OCI-LY1 (cell line): ENCODE measurements around the gene BHLHA9.

ENCODE experiments used
- EZH2 ChIP-seq: fragments of 200-600 bp; sonication (generic), shearing (Covaris generic); IDR thresholded peaks from 2 replicates; pipeline ENCODE4 v1.8.0; 2017; ENCODE audit warnings: borderline replicate concordance, mixed run types, mild to moderate bottlenecking, antibody characterized with exemption, low read length, moderate library complexity, mixed read lengths
- TF ChIP-seq, protein P1 (sequence below): fragments of 200-600 bp; sonication (generic), shearing (Covaris generic); IDR thresholded peaks from 2 replicates; pipeline ENCODE4 v1.5.1; 2017; ENCODE audit warnings: mild to moderate bottlenecking, antibody characterized with exemption, low read length, moderate library complexity, mixed read lengths

DNA sequence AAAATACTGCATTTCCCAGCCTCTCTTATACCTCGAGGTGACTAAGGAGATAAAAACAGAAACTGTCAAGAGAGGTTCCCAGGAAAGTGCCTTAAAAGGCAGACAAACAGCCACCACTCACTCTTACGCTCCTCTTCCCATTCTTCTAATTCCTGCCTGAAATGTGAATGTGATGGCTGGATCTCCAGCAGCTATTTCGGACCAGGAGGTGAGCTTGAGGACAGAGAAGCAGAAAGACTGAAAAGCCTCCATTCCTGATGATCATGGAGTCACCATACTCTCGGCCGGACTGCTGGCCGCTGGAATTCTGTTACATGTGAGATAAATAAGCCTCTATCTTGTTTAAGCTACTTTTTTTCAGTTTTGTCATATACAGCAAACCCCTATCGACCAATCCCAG lies 49.0 kb upstream of the BHLHA9 start:
- TF ChIP-seq, protein P1, sequence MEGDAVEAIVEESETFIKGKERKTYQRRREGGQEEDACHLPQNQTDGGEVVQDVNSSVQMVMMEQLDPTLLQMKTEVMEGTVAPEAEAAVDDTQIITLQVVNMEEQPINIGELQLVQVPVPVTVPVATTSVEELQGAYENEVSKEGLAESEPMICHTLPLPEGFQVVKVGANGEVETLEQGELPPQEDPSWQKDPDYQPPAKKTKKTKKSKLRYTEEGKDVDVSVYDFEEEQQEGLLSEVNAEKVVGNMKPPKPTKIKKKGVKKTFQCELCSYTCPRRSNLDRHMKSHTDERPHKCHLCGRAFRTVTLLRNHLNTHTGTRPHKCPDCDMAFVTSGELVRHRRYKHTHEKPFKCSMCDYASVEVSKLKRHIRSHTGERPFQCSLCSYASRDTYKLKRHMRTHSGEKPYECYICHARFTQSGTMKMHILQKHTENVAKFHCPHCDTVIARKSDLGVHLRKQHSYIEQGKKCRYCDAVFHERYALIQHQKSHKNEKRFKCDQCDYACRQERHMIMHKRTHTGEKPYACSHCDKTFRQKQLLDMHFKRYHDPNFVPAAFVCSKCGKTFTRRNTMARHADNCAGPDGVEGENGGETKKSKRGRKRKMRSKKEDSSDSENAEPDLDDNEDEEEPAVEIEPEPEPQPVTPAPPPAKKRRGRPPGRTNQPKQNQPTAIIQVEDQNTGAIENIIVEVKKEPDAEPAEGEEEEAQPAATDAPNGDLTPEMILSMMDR, result no peak
- TF ChIP-seq EZH2, result no peak
